GM18511 (cell line): Measurements from ENCODE around the gene UNC93A.

Source experiments
- ATAC-seq: cut with Tn5 transposase; IDR thresholded peaks from one replicate; pipeline ENCODE4 v1.9.1; 2021; ENCODE audit warnings: mild to moderate bottlenecking, moderate library complexity; ENCODE audit not compliant: unreplicated experiment

Gene UNC93A

GRCh38 chr6:167293088-167293589, 2.0 kb downstream of the UNC93A start:
- ATAC-seq, result no peak

DNA sequence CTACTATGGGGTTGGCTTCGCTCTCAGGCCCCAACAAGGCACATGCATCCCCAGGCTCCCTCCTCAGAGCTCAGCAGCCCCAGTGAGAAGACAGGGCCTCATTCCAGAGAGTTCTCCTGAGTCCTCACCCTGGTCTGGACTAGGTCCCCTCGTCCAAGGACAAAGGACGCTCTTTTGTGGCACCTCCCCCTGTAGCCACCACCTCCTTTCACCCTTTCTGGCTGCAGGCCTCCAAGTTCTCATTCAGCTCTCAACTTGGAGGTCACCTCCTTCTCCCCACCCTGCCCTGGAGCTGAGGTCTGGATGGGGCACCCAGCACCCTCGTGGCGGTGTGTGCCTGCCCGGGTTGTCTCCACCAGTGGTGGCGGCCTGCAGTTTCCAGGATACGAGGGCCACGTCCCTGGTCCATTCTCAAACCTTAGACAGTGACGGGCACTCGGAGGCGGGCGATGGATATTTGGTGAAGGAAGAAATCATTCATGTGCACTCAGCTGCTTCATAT, 2.5 kb downstream of the UNC93A start:
- no peak for ATAC-seq

GRCh38 chr6:167294241-167294640, 3.1 kb downstream of the UNC93A start:
- ATAC-seq, result no peak

- no peak for ATAC-seq
Measured at GRCh38 chr6:167294651-167295494, 3.8 kb downstream of the UNC93A start.

DNA sequence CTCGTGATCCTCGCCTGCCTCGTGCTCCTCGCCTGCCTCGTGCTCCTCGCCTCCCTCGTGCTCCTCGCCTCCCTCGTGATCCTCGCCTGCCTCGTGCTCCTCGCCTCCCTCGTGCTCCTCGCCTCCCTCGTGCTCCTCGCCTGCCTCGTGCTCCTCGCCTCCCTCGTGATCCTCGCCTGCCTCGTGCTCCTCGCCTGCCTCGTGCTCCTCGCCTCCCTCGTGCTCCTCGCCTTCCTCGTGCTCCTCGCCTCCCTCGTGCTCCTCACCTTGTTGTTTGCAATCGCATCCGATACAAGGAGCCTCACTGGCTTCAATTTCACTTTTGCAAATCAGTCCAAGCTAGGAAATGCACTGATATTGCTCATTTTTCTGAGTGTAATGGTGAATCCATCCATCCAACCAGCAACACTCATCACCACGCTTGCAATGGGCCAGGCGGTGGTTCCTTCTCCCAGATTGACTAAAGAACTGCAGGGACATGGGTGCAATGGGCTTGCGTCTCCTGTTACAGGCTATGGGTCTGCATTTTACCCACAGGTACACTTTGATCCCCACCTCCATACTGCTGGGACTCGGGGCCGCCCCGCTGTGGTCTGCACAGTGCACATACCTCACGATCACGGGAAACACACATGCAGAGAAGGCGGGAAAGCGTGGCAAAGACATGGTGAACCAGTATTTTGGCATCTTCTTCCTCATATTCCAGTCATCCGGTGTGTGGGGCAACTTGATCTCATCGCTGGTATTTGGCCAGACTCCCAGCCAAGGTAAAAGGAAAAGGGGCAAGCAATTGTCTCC, 4.6 kb downstream of the UNC93A start:
- no peak for ATAC-seq

DNA sequence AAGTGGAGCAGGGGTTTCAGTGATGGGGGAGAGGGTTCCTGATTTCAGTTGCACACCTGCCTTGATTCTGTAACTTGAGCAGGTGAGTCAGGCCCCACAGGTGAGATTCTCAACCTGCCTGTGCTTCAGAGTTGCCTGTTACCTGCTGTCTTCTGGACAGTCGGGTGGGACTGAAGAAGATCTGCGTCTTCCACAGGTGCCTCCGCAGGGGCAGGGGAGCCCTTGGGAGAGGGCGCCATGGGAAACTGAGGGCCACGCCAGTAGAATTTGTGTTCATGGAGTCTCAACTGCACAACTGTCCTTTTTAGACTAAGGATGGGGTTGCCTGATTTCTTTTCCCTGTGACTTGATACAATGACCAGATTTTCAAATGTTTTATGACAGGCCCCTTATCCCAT, 5.2 kb downstream of the UNC93A start:
- no peak for ATAC-seq

GRCh38 chr6:167296902-167297301, 5.8 kb downstream of the UNC93A start:
- no peak for ATAC-seq

DNA sequence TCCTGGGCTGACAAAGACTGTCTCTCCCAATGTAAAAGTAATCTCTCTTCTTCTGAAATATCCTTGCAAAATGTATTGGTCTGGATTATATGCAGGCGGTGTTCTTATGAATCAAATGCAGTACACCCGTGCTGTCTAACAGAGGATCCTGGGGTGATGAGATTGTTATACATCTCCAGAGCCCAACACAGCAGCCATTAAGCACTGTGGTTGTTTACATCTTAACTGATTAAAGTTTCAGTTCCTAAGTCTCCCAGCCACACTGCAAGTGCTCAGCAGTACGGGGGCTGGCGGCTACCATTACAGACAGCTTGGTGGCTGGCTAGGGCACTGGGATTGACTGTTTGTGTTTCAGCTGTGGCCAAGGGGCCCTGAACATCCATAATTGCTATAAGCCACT, 7.0 kb downstream of the UNC93A start:
- peak; percentile 73 for ATAC-seq

GRCh38 chr6:167299641-167300308, 8.7 kb downstream of the UNC93A start:
- no peak for ATAC-seq

DNA sequence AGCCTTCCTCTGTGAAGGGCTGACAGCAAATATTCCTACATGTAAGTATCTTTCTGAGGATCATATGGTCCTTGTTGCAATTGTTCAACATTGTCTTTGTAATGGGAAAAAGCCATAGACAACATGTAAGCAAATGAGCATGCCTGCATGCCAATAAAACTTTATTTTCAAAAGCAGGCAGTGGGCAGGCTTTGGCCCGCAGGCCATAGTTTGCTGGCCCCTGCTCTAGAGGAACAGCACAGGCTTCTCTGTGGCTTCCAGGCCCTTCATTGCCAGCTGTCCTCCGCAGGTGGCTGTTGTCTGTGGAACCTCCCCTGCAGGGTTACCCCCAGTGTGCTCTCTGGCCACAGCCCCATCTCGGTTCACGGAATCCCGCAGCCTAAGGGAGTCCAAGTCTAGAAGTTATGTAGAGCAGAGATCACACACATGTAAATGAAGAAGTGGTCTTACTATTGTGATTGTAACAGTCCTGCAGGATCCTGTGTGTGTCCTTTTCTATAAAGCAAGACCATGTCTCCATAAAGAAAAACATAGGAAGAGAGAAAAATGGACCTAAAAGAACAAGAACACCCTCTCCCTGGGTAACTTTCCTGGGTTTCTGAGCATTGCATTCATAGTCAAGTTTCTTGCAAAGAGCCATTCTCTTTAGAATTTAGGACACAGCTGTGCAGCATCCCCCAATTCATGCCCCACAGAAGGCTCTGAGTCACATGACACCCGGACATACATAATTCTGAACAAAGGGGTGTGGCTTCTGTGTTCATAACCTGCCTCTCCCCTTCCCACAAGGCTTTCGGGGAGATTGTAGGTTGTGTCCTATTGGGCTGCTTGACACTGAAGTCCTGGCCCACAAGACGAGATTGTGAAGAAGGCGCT, 10.0 kb downstream of the UNC93A start:
- ATAC-seq, result no peak

DNA sequence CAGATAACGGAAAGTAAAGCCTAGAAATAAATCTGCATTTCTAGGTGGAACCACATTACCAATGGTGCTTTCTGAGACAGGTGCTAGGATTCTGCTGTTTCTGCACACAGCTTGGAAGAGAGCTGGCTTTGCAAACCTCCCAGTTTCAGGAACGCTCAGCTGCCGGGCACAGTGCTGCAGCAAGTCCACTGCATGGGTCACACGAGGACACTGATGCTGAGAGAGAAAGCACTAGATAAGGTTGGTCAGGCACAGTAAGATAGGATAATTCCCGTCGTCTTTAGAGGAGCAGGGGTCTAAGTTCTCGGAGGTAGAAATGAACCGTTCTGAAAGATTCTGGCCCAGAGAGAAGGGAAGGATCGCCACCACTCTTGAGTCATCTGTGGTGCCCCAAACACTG, 11.0 kb downstream of the UNC93A start:
- no peak for ATAC-seq

- no peak for ATAC-seq
Measured at GRCh38 chr6:167302796-167303195, 11.7 kb downstream of the UNC93A start.

DNA sequence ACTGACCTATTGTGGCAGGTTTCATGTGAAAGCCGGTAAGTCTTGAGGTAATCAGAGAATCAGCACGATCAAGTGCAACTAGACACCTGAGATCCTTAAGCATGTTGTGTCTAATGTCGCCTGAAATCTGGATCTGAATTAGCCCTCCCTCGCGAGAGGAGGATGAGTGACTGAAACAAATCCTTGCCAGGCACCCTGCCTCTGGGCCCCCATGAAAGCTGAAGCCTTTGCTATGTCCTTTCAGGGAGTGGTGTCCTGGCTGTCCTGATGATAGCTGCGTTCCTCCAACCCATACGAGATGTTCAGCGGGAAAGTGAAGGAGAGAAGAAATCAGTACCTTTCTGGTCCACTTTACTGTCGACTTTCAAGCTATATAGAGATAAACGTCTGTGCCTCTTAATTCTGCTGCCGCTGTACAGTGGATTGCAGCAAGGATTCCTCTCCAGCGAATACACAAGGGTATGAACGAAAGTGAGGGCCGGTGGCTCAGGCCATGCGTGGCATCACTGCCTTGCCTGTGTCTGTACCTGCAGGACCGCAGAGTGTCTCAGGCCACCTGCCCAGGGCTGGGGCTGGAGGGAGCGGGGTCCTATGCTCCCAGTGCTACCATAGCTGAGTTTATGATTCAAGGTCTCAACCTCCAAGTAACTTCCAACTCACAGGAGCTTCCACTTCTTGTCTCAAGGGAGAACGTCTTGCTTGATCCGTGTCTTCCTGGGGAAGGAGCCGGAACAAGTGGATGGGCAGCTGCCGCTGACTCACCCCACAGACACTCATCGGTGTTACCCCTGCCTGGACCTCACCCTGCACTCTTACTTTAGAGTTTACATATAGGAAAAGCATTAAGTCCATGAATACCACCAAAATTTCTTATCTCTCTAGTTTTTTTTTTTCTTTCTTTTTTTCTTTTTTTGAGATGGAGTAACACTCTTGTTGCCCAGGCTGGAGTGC, 12.8 kb downstream of the UNC93A start:
- no peak for ATAC-seq

GRCh38 chr6:167304912-167305311, 13.8 kb downstream of the UNC93A start:
- ATAC-seq, result no peak

DNA sequence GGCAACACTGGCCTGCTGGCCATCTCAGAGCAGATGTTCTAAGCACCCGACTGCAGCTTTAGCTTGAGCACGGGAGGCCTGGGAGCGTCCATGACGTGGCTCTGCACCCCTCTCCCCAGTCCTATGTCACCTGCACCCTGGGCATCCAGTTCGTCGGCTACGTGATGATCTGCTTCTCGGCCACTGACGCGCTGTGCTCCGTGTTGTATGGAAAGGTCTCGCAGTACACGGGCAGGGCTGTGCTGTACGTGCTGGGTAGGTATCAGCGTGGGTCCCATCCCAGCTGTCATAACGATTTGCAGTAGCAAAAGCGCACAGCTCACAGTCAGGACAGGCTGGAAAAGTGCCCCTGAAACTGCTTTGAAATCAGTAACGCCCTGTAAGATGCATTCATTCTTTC, 14.7 kb downstream of the UNC93A start:
- no peak for ATAC-seq

- ATAC-seq, result no peak
Measured at GRCh38 chr6:167306401-167306998, 15.4 kb downstream of the UNC93A start.

DNA sequence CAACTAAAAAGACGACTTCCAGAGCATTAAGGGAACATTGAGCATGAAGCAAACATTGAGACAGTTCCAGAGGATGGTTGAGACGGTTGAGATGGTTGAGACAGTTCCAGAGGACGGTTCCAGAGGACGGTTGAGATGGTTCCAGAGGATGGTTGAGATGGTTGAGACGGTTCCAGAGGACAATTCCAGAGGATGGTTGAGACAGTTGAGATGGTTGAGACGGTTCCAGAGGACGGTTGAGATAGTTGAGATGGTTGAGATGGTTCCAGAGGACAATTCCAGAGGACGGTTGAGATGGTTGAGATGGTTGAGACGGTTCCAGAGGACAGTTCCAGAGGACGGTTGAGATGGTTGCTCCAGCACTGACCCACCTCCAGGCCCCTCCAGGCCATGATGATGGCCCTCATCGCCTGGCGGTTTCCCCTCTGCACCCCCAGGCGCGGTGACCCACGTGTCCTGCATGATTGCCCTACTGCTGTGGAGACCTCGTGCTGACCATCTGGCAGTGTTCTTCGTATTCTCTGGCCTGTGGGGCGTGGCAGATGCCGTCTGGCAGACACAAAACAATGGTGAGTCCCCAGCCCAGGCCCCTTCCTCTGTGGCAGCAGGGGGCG, 16.3 kb downstream of the UNC93A start:
- ATAC-seq, result no peak

DNA sequence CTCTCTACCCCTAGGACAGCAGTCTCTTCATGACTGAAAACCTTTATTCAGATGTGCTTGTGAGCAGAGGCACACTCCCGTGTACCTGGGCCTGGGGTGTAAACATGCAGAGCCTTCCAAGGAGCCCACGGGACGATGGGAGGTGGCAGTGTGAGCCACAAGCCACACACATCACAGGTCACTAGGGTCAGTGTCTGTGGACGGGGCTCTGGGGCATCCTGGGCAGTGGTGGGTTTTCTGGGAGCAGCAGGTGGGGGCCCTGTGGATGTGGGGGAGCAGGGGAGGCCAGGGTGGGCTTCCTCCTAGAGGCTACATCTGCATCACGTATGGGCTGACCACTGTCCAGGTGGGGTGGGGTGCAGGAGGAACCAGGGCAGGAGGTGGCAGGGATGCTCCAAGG, 17.1 kb downstream of the UNC93A start:
- ATAC-seq, result no peak
